ENCODE results near the gene ECPAS.
"Not testable (repeated sequence)": the region's sequence is repeated elsewhere in the genome, so short reads cannot be mapped to it uniquely, and the experiment has no call there.

The ECPAS gene

GRCh38 chr9:111483858-111484571, at the start of gene ECPAS:
ECPAS (minus strand) TSS chr9:111484383; CDS start chr9:111472918, 11,465 bp downstream.
- peak; percentile 74 for DNase-seq

GRCh38 chr9:111533099-111533790, 49.1 kb upstream of the ECPAS start:
- no peak for DNase-seq

- DNase-seq, result no peak
Measured at GRCh38 chr9:111531716-111532115, 47.5 kb upstream of the ECPAS start.

GRCh38 chr9:111529787-111530186, 45.6 kb upstream of the ECPAS start:
- DNase-seq, result no peak

GRCh38 chr9:111527347-111527746, 43.2 kb upstream of the ECPAS start:
- DNase-seq, result no peak

- DNase-seq, result peak; percentile 81
Measured at GRCh38 chr9:111525056-111525977, 41.1 kb upstream of the ECPAS start, which contains the start of gene ZNF483. ZNF483 (plus strand) TSS chr9:111525179; CDS start chr9:111527396, 2,217 bp downstream.

- no peak for DNase-seq
Measured at GRCh38 chr9:111524731-111525055, 40.5 kb upstream of the ECPAS start.

GRCh38 chr9:111516061-111516465, 31.9 kb upstream of the ECPAS start:
- no peak for DNase-seq

- DNase-seq, result no peak
Measured at GRCh38 chr9:111514967-111515366, 30.8 kb upstream of the ECPAS start.

- DNase-seq, result not testable (repeated sequence)
Measured at GRCh38 chr9:111511581-111511980, 27.4 kb upstream of the ECPAS start.

- DNase-seq, result no peak
Measured at GRCh38 chr9:111502506-111502905, 18.3 kb upstream of the ECPAS start.

GRCh38 chr9:111501648-111502047, 17.5 kb upstream of the ECPAS start:
- no peak for DNase-seq

GRCh38 chr9:111501005-111501562, 16.9 kb upstream of the ECPAS start:
- DNase-seq, result no peak

GRCh38 chr9:111497196-111497595, 13.0 kb upstream of the ECPAS start:
- DNase-seq, result not testable (repeated sequence)

GRCh38 chr9:111484572-111484894, 350 bp upstream of the ECPAS start:
- no peak for DNase-seq

GRCh38 chr9:111483439-111483857, 735 bp downstream of the ECPAS start:
- DNase-seq, result peak; percentile 54

GRCh38 chr9:111482694-111483438, 1.3 kb downstream of the ECPAS start:
- peak; percentile 62 for DNase-seq

- no peak for DNase-seq
Measured at GRCh38 chr9:111481885-111482636, 2.1 kb downstream of the ECPAS start.

- no peak for DNase-seq
Measured at GRCh38 chr9:111477677-111478076, 6.5 kb downstream of the ECPAS start.

GRCh38 chr9:111475195-111475594, 9.0 kb downstream of the ECPAS start:
- DNase-seq, result no peak

- DNase-seq, result no peak
Measured at GRCh38 chr9:111474385-111474784, 9.8 kb downstream of the ECPAS start.

Measured in CD4-positive, alpha-beta T cell treated with Interleukin-17A for 1 hour (primary cell).